Neutrophil (primary cell): ENCODE data around the gene CCL15.

Source experiments
- H3K27ac ChIP-seq: fragments of 200-600 bp; sonication (generic); 2 replicates; pipeline ENCODE4 v1.5.1; 2016; ENCODE audit warnings: mild to moderate bottlenecking, moderate library complexity
- H3K27me3 ChIP-seq: fragments of 200-600 bp; sonication (generic); 2 replicates; pipeline ENCODE4 v1.6.0; 2016; ENCODE audit warnings: mild to moderate bottlenecking
- H3K36me3 ChIP-seq: fragments of 200-600 bp; sonication (generic); 2 replicates; pipeline ENCODE4 v1.5.1; 2017
- H3K4me1 ChIP-seq, 2 experiments: fragments of 200-600 bp in 1 of 2; sonication (generic) in 1 of 2; 1 replicate in 1 of 2; 2 replicates in 1 of 2; pipeline versions ENCODE4 v1.5.1 to v1.6.1; 2013 to 2016; ENCODE audit warnings: low read depth in 1 of 2, low read length in 1 of 2, mild to moderate bottlenecking in 1 of 2, moderate library complexity in 1 of 2; ENCODE audit not compliant: control insufficient read depth in 1 of 2, insufficient read depth in 1 of 2
- H3K4me3 ChIP-seq, 2 experiments: fragments of 200-600 bp in 1 of 2; sonication (generic) in 1 of 2; 1 replicate in 1 of 2; 2 replicates in 1 of 2; pipeline ENCODE4 v1.5.1; 2013 to 2016; ENCODE audit warnings: low read depth in 1 of 2, low read length in 1 of 2, mild to moderate bottlenecking in 1 of 2, moderate library complexity in 1 of 2
- H3K9me3 ChIP-seq: fragments of 200-600 bp; sonication (generic); 2 replicates; pipeline ENCODE4 v1.5.1; 2016
- TF ChIP-seq, protein P1 (sequence below): fragments of 200-600 bp; sonication (generic); IDR thresholded peaks from 2 replicates; pipeline ENCODE4 v1.5.1; 2016; ENCODE audit warnings: antibody characterized with exemption

Gene CCL15

DNA sequence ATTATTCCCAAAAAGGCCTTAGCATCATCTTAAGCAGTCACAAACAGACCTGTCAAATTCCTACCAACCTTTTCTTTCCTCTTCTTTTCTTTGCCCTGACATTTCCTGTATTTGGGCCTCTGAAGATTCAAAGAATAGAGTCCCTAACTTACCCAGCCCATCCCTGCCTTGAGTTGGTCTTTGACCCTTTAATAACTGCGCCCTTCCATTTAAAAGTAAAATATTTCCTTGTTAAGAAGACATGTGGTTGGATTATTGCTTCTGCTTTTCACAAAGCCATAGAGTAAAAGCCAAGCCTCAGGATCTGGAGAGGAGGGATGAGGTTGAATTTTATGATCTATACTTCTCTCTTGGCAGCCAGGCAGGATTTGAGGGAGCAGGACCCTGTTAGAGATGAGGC lies 29.6 kb upstream of the CCL15 start:
- Histone ChIP-seq H3K27ac (no peak overlapping the region), H3K4me1 (no peaks in the 10 kb centered on the region), H3K9me3 (no peaks in the 10 kb centered on the region), H3K36me3 (no peaks in the 10 kb centered on the region), H3K4me3 (no peak overlapping the region), H3K27me3 (no peaks in the 10 kb centered on the region)
- TF ChIP-seq, protein P1, sequence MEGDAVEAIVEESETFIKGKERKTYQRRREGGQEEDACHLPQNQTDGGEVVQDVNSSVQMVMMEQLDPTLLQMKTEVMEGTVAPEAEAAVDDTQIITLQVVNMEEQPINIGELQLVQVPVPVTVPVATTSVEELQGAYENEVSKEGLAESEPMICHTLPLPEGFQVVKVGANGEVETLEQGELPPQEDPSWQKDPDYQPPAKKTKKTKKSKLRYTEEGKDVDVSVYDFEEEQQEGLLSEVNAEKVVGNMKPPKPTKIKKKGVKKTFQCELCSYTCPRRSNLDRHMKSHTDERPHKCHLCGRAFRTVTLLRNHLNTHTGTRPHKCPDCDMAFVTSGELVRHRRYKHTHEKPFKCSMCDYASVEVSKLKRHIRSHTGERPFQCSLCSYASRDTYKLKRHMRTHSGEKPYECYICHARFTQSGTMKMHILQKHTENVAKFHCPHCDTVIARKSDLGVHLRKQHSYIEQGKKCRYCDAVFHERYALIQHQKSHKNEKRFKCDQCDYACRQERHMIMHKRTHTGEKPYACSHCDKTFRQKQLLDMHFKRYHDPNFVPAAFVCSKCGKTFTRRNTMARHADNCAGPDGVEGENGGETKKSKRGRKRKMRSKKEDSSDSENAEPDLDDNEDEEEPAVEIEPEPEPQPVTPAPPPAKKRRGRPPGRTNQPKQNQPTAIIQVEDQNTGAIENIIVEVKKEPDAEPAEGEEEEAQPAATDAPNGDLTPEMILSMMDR = no peak

DNA sequence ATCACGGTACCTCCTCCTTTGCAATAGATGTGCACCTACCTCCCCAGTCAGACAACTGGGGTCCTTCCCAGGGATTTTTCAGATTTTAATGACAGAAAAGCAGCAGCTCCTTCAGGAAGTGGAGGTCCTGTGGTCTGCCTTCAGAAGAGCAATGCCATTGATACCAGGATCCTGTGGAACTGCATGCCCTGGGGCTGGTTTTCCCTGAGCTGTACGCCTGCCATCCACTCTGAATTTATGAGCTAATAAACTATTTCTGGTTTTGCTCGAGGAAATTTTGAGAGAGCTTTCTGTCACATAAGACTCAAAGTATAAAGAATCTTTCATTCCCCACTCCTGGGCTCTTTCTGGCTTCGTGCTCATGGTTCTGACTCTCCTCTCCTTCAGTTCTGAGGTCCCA lies 26.4 kb upstream of the CCL15 start:
- H3K36me3 ChIP-seq = no peaks in the 10 kb centered on the region
- no peaks in the 10 kb centered on the region for H3K9me3 ChIP-seq
- H3K27me3 ChIP-seq = no peaks in the 10 kb centered on the region
- TF ChIP-seq, protein P1 = no peak
- H3K27ac ChIP-seq = no peak overlapping the region
- no peaks in the 10 kb centered on the region for H3K4me1 ChIP-seq
- no peak overlapping the region for H3K4me3 ChIP-seq

DNA sequence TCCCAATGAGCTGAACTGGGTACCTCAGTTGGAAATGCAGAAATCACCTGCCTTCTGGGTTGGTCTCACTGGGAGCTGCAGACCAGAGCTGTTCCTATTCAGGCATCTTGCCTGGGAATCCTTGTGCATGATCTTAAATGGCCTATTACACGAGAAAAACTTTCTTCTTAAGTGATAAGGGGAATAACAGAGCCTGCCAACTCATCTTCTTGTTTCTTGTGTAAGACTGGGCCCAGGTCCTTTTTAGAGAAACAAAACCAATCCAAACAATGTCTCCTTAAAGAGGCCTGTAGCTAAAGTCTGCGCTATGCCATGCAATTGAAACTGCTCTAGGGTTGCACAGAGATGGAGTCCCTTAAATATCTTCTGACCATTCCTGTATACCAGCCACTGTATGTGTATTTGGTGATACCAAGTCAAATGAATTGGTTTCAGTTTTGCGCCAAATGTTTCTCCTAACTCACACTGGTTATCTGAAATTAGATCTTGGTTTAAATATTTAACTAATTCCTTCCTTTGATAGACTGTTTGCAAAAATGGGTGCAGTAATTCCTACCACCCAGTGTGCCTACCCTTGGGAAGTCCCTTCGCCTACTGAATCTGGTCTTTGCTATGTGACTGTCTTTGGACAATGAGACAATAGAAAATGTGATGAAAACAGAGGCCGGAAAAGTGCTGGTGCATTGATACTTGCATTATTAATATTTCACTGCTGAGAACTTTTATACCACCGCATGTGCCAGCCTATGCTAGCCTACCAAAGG lies 22.9 kb upstream of the CCL15 start:
- Histone ChIP-seq H3K9me3 (no peaks in the 10 kb centered on the region), H3K36me3 (no peaks in the 10 kb centered on the region), H3K27ac (no peak overlapping the region), H3K27me3 (no peaks in the 10 kb centered on the region), H3K4me1 (no peaks in the 10 kb centered on the region), H3K4me3 (no peak overlapping the region)
- TF ChIP-seq, protein P1 = no peak

DNA sequence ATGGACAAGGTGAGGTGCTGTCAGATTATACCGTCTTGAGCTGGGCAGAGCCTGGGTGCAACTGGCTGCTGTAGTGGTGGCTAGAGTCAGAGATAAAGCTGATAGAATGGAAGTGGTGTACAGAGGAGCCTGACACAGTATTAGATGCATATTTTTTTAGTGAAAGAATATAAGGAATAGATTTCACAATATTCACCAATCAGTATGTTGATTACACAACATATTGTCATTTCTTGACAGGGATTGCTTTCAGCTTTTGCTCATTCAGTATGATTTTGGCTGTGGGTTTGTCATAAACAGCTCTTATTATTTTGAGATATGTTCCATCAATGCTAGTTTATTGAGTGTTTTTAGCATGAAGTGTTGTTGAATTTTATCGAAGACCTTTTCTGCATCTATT lies 18.1 kb upstream of the CCL15 start:
- TF ChIP-seq, protein P1 = no peak
- no peak overlapping the region for H3K27ac ChIP-seq
- no peaks in the 10 kb centered on the region for H3K4me1 ChIP-seq
- no peaks in the 10 kb centered on the region for H3K9me3 ChIP-seq
- no peaks in the 10 kb centered on the region for H3K36me3 ChIP-seq
- no peaks in the 10 kb centered on the region for H3K27me3 ChIP-seq
- H3K4me3 ChIP-seq = no peak overlapping the region

DNA sequence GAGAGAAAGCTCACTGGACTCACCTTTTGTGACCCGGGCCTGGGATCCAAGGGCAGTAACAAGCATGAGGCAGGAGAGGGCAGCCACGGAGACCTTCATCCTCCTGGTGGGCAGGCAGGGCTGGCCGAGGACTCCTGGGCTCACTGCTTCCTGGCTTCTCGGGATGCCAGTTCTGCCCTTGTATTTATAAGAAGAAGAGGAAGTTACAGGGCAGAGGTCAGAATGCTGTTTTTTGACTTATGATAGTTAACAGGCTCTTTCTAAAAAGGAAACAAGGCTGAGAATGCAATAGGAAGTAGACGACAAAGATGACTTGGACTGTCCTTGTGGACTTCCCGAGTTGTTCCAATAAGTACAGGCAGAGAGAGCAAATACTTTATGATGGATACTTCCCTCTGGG lies 16.4 kb upstream of the CCL15 start, which contains the start of gene CCL23:
CCL23 (minus strand) TSS at position 174 of the 400 bp plus-strand sequence; CDS start at position 99, 75 bp downstream.
- Histone ChIP-seq H3K4me1 (no peaks in the 10 kb centered on the region), H3K9me3 (no peaks in the 10 kb centered on the region), H3K27me3 (no peaks in the 10 kb centered on the region), H3K27ac (no peak within 1 kb of the TSS), H3K36me3 (no peaks in the 10 kb centered on the region), H3K4me3 (no peak within 1 kb of the TSS)
- TF ChIP-seq, protein P1 = no peak
